Pons (tissue), 1 donor: ENCODE results near the gene DIAPH2.

Experiments used
- DNase-seq: peaks from one replicate; pipeline ENCODE4 v3.0.0-alpha.2; 2016; ENCODE audit warnings: low spot score

The DIAPH2 gene

DNA sequence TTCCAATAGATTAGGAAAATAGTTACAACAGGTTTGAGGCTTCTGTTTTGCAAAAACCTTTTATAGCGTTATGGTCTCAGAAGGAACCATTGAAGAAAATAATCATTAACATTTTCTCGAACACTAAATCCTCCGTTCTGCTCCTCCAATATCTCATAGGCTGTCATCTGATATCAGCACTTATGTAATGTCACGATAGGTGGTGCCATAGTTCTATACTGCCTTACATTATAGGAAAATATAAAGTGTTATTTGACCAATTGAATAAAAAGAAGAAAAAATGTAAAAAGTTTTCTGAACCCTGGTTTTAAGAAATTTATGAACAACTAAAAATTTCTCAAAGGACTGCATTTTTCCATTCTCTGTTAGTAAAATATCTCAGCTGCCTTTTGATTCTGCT lies 490.5 kb downstream of the DIAPH2 start:
- no peak for DNase-seq

GRCh38 chrX:97189668-97190067 lies 505.0 kb downstream of the DIAPH2 start:
- DNase-seq, result no peak

GRCh38 chrX:97199501-97199900 lies 514.9 kb downstream of the DIAPH2 start:
- DNase-seq, result no peak

DNA sequence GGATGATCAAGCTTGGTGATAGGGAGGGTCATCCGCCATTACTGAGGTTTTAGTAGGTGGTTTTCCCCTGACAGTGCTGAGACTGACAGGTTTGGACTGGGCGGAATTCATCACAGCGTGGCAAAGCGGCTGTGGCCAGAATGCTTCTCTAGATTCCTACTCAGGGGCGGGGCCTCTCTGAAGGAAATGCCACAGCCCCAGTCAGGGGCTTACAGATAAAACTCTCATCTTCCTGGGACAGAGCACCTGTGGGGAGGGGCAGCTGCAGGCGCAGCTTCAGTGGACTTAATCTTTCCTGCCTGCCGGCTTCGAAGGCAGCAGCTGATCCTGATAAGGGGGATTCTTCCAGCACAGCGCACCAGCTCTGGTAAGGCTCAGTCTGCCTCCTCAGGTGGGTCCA lies 515.8 kb downstream of the DIAPH2 start:
- no peak for DNase-seq

- no peak for DNase-seq
Measured at GRCh38 chrX:97210501-97210900, 525.9 kb downstream of the DIAPH2 start.

- no peak for DNase-seq
Measured at GRCh38 chrX:97211070-97211469, 526.4 kb downstream of the DIAPH2 start.

GRCh38 chrX:97215186-97215585 lies 530.5 kb downstream of the DIAPH2 start:
- no peak for DNase-seq

GRCh38 chrX:97224148-97224547 lies 539.5 kb downstream of the DIAPH2 start:
- DNase-seq, result no peak

DNA sequence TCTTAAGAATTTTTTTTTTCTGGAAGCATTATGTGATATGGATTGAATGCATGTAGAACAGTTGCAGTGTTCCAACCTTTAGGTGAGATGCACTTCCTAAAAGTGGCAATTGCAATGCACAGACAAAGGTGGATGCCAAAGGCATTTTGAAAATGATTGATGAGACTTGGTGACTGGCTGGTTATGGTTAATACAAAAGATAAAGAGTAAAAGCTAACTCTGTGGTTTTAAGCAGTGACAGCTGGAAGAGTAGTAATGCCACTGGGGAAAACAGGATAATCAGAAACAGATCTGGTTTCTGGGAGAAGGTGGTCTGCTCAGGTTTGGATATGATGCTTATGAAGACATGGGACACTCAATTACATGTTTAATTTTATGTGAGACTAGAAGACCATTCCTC lies 544.7 kb downstream of the DIAPH2 start:
- no peak for DNase-seq

- no peak for DNase-seq
Measured at GRCh38 chrX:97230948-97231347, 546.3 kb downstream of the DIAPH2 start.

DNA sequence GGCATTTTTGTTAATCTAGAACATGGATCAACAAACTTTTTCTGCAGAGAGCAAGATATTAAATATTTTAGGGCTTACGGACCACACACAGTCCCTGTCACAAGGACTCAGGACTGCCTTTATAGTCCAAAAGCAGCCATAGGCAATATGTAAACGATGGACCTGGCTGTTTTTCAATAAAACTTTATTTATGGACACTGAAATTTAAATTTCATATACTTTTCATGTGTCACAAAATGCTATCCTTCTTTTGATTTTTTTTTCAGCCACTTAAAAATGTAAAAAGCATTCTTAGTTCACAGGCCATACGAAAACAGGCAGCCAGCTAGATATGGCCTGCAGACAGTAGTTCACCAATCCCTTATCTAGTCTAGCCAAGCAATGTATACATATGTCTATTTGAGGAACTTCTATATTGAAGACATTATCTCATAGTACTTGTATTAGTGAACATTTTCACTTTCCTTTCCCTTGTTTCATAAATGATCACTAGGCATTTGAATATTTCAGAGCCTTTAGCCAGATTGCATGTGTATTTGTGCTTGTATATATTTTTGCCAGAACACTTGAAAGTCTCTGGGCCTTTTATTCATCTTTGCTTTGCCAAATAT lies 549.9 kb downstream of the DIAPH2 start:
- no peak for DNase-seq

- no peak for DNase-seq
Measured at GRCh38 chrX:97238632-97239031, 554.0 kb downstream of the DIAPH2 start.

- no peak for DNase-seq
Measured at GRCh38 chrX:97252111-97252510, 567.5 kb downstream of the DIAPH2 start.

DNA sequence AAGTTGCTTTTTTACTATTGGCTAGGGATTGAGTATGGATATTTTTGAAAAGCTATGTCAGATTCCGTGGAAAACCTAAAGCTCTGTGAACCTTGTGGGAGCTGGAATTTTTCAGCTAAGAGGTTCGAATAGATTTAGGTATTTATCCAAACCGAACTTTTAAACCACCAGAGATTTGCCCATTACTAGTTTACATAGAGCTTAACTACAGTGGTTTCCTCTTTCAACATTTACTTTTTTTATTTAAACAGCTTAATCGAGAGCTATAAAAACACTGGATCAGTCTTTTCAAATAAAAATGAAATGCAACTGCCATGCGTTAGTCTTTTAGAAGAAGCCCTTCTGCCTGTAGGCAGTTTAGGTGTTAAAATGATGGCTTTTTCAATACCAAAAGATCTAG lies 576.0 kb downstream of the DIAPH2 start:
- no peak for DNase-seq

GRCh38 chrX:97266406-97267121 lies 581.9 kb downstream of the DIAPH2 start:
- DNase-seq, result no peak

- no peak for DNase-seq
Measured at GRCh38 chrX:97267396-97268181, 582.9 kb downstream of the DIAPH2 start.

- DNase-seq, result no peak
Measured at GRCh38 chrX:97268182-97268680, 583.6 kb downstream of the DIAPH2 start.

GRCh38 chrX:97284531-97284930 lies 599.9 kb downstream of the DIAPH2 start:
- DNase-seq, result no peak

- DNase-seq, result no peak
Measured at GRCh38 chrX:97290199-97290598, 605.6 kb downstream of the DIAPH2 start.

DNA sequence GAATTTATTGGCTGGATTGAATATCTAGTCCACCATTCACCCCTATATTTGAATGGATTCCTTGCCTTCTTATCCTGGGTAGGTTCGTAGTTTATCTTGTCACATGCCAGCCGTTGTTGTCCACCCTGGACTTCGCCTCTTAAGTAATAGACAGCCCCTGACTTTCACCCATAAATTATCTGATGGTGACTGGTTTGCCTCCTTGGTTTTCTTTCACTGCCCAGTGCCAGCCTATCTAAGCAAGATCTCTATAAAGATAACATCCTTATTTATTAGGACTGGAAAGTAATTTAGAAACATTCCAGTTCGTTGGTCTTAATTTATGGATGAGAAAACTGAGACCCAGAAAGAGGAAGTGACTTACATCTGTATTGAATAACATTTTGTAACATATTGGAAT lies 609.4 kb downstream of the DIAPH2 start:
- no peak for DNase-seq

GRCh38 chrX:97295954-97296353 lies 611.3 kb downstream of the DIAPH2 start:
- DNase-seq, result no peak

- DNase-seq, result no peak
Measured at GRCh38 chrX:97306771-97307470, 622.3 kb downstream of the DIAPH2 start.
